ENCODE measurements around the gene DBP.
A peak's percentile ranks its signal among the peaks of the same experiment; 100 is the strongest.
"Not testable (repeated sequence)": the region's sequence is repeated elsewhere in the genome, so short reads cannot be mapped to it uniquely, and the experiment has no call there.

Gene DBP

GRCh38 chr19:48665786-48666185 is 28.6 kb upstream of the DBP start:
- DNase-seq, result no peak

DNA sequence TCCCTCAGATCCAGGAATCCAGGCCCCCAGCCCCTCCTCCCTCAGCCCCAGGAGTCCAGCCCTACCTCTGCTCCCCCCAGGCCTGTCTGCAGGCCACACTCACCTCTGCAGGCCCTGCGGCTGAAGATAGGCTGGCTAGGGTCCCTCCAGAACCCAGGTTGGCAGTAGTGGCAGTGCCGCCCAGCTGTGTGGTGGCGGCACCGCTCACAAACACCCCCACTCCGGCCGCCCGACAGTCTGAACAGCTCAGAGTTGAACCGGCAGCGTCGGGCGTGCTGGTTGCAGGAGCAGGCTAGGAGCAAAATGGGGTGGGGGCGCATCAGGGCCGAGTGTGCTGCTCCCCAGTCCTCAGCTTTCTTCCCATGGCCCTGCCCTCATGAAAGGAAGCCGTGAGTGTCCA is 27.3 kb upstream of the DBP start:
- no peak for DNase-seq

GRCh38 chr19:48663667-48664066 is 26.5 kb upstream of the DBP start:
- no peak for DNase-seq

DNA sequence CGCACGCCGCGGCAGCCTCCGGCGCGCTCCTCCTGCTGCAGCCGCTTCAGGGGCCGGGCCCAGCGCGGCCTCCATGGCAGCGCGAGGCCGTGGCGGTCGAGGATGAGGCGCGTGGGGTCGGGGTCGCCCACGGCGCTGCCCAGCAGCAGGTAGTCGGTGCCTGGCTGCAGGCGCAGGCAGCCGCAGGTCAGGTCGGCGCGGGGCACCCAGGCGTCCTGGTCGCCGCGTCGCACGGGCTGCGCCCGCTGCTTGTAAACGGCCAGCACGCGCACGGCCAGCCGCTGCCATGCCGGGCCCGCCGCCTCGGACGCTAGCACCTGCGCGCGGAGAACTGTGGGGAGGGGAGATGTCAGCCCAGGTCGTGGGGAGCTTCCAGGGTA is 24.5 kb upstream of the DBP start:
- DNase-seq, result no peak

GRCh38 chr19:48660852-48661710 is 23.9 kb upstream of the DBP start:
- DNase-seq, result peak; percentile 81

DNA sequence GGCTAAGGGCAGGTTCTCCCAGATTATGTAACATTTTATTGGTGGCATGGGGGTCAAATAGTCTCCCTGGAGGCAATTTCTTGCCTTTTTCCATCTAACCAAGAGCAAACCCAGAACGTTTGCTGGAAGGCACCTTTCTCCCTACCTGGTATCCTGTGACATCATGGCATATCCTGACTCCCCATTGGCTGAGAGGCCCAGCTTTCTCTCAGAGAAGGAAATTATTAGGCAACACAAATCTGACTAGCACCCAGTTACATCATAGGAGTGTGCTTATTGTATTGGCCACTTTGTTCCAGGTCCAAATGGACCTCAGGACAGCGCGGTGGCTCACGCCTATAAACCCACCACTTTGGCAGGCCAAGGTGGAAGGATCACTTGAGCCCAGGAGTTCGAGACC is 22.6 kb upstream of the DBP start:
- DNase-seq, result no peak

GRCh38 chr19:48658483-48658882 is 21.3 kb upstream of the DBP start:
- no peak for DNase-seq

DNA sequence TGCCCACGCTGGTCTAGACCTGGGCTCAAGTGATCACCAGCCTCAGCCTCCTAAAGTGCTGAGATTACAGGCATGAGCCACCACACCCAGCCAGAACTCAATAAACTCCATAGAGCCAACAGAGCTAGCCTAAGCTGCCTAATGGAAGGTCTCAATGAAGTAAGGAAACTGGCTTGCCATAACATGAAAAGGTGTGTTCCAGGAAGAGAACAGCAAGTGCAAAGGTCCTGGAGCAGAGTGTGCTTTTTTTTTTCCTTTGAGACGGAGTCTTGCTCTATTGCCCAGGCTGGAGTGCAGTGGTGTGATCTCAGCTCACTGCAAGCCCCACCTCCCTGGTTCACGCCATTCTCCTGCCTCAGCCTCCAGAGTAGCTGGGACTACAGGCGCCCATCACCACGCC is 20.6 kb upstream of the DBP start:
- DNase-seq, result not testable (repeated sequence)

- no peak for DNase-seq
Measured at GRCh38 chr19:48656840-48657474, 19.8 kb upstream of the DBP start.

DNA sequence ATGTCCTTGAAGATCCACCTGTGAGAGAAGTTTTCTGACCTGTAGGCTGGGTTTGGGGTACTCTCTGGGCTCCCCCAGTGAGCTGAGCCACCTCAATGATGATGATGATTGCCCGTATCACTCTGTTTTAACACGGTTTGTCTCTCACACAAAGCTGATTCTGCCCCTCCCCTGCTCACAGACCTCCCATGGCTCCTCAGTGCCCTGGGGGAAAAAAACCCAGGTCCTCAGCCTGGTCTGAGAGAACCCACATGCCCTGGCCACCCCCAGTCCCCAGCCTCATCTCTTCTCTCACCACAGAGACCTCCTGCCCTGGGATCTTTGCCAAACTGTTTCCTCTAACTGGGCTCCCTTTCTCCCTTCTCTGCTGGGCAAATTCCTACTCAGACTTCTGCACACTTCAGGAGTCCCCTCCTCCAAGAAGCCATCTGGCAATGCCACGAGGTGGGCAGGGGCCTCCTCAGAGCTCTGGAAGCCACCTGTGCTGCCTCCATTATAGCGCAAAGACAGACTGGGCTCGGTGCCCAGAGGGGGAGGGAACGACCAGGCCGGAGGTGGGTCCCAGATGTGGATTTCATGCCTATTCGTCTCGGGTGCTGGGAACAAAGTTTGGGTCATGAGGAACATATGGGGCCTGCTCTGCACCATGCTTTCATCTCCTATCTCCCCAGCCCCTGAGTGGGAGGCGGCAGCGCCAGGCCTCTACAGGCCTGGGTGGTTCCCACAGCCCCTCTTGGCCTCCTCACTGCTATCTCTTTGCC is 17.3 kb upstream of the DBP start:
- no peak for DNase-seq

- no peak for DNase-seq
Measured at GRCh38 chr19:48651683-48652048, 14.5 kb upstream of the DBP start.

- no peak for DNase-seq
Measured at GRCh38 chr19:48650974-48651682, 13.9 kb upstream of the DBP start.

DNA sequence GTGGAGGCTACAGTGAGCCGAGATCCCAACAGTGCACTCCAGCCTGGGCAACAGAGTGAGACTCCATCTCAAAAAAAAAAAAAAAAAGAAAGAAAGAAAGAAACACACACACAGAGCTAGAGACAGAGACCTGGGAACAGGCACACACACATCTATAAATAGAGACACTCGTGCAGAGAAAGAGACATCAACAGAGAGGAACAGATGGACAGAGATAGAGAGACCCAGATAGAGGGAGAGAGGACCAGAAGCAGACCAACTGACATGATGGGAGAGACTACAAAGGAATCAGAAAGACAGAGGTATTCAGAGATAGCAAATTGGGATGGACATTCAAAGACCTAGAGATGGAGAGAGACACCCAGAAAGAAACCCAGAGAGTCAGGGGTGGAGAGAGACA is 11.0 kb upstream of the DBP start:
- no peak for DNase-seq

GRCh38 chr19:48646722-48647216 is 9.6 kb upstream of the DBP start:
- DNase-seq, result no peak

DNA sequence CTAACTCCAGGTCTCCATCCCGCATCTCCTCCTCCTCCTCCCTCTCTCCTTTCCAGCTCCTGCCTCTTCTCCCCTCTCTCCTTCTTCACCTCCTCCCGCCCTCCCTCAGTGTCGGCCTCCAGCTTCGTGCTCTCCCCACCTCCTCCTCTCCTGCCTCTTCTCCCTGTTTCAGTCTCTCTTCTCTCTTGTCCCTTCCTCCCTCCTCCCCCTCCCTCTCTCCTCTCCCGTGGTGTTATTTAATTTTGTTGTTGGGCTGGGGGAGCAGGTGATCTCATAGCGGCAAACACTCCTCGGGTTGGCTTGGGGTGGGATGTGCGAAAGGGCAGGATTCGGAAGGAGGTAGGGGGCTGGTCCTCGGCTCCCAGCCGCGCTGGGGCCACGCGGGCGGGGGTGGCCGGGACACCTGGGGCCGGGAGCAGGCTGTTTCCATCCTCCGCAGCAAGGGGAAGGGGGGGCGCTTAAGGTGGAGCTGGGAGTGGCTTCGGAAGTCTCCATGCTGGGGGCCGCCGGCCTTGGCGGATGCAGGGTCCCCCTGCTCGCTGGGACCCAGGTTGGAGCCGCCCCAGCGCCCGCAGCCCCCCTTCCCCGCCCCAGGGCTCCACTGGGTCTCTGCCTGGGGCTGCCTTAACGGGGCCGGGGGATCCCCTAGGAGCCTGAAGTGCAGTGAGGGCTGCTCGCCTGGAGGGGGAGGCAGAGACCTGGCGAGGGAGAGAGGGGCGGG is 9.0 kb upstream of the DBP start, which contains the start of gene CA11:
CA11 (minus strand) TSS at position 187 of the 721 bp plus-strand sequence. CDS start 555 bp downstream, outside the sequence.
- DNase-seq, result peak; percentile 91

DNA sequence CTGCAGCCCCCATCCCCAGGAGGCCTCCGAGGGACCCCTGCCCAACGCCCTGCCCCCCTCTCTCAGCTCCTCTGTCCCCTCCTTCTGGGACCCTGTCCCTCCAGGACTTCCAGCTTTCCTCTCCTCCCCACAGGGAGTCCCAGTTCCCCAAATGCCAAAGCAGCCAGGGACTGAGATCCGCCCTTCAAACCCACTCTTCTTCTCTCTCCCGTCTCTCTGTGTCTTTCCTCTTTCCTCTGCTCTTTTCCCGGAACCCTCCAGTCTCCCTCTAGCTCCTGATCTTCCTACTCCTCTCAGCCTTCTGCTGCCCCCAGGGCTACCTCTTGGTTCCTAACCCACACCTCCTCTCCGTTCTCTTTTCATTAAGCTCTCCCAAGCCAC is 8.4 kb upstream of the DBP start:
- no peak for DNase-seq

DNA sequence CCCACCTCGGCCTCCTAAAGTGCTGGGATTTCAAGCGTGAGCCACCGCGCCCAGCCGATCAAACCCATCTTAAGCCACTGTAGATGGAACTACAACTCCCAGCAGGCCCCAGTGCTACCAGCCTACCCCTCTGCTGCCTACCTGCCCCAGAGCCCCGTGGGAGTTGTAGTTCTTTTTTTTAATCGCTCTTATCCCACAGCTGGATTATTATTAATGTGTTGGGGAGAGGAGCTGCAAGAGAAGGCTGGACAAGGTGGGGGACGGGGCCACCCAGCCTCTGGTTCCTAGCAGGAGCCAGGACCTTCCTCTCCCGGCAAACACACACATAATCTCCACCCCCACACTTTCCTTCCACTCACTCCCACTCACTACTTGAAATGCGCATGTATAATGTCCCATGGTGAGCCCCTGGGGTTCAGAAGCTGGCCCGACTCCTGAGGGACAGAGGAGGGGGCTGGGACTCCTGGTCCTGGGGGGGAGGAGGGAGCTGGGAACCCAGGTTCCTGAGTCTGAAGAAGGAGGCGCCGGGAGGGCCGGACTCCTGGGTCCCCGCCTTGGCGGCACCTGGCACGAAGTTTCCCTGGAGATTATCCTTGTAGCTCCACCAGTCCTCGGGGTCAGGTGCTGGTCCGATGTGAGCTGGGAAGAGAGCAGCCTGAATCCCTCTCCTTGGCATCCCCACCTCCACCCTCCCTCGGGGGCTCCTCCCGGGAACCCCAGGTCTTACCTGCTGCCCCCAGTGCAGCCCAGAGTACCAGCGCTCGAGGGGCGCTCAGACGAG is 7.8 kb upstream of the DBP start:
- peak; percentile 73 for DNase-seq

GRCh38 chr19:48644355-48644754 is 7.2 kb upstream of the DBP start:
- no peak for DNase-seq

DNA sequence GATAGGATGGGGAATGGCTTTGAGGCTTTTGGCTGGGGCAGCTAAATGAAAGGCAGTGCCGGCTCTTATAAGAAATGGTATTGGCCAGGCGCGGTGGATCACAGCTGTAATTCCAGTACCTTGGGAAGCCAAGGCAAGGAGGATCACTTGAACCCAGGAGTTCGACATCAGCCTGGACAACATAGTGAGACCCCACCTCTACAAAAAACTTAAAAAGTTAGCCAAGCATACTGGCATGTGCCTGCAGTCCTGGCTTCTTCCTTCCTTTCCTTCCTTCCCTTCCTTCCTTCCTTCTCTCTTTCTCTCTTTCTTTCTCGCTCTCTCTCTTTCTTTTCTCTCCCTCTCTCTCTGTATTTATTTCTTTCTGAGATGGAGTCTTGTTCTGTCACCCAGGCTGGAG is 5.7 kb upstream of the DBP start:
- DNase-seq, result no peak

- DNase-seq, result no peak
Measured at GRCh38 chr19:48641850-48642249, 4.7 kb upstream of the DBP start.

Measured in central memory CD4-positive, alpha-beta T cell (primary cell).